Activated CD8-positive, alpha-beta memory T cell treated with anti-CD3 and anti-CD28 coated beads for 1 hour (primary cell): ENCODE measurements around the gene LDLR.
"Not testable (repeated sequence)": the region's sequence is repeated elsewhere in the genome, so short reads cannot be mapped to it uniquely, and the experiment has no call there.

Source experiments
- DNase-seq, 2 donors: peaks; one replicate each; pipeline ENCODE4 v3.0.0-alpha.2; 2020; ENCODE audit warnings: low read depth in 1 of 2; ENCODE audit errors: extremely low read depth in 1 of 2

The LDLR gene

GRCh38 chr19:11103667-11104066, 14.4 kb downstream of the LDLR start:
- DNase-seq: not testable (repeated sequence)

DNA sequence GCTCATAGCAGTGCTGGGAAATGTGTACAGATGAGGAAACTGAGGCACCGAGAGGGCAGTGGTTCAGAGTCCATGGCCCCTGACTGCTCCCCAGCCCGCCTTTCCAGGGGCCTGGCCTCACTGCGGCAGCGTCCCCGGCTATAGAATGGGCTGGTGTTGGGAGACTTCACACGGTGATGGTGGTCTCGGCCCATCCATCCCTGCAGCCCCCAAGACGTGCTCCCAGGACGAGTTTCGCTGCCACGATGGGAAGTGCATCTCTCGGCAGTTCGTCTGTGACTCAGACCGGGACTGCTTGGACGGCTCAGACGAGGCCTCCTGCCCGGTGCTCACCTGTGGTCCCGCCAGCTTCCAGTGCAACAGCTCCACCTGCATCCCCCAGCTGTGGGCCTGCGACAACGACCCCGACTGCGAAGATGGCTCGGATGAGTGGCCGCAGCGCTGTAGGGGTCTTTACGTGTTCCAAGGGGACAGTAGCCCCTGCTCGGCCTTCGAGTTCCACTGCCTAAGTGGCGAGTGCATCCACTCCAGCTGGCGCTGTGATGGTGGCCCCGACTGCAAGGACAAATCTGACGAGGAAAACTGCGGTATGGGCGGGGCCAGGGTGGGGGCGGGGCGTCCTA, 15.9 kb downstream of the LDLR start:
- no peak for DNase-seq

DNA sequence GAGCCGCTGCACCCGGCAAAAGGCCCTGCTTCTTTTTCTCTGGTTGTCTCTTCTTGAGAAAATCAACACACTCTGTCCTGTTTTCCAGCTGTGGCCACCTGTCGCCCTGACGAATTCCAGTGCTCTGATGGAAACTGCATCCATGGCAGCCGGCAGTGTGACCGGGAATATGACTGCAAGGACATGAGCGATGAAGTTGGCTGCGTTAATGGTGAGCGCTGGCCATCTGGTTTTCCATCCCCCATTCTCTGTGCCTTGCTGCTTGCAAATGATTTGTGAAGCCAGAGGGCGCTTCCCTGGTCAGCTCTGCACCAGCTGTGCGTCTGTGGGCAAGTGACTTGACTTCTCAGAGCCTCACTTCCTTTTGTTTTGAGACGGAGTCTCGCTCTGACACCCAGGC, 17.2 kb downstream of the LDLR start:
- no peak for DNase-seq

GRCh38 chr19:11108746-11109145, 19.5 kb downstream of the LDLR start:
- no peak for DNase-seq

- DNase-seq: no peak
Observed at GRCh38 chr19:11111117-11111770, 22.0 kb downstream of the LDLR start.

- no peak for DNase-seq
Observed at GRCh38 chr19:11111771-11112144, 22.5 kb downstream of the LDLR start.

DNA sequence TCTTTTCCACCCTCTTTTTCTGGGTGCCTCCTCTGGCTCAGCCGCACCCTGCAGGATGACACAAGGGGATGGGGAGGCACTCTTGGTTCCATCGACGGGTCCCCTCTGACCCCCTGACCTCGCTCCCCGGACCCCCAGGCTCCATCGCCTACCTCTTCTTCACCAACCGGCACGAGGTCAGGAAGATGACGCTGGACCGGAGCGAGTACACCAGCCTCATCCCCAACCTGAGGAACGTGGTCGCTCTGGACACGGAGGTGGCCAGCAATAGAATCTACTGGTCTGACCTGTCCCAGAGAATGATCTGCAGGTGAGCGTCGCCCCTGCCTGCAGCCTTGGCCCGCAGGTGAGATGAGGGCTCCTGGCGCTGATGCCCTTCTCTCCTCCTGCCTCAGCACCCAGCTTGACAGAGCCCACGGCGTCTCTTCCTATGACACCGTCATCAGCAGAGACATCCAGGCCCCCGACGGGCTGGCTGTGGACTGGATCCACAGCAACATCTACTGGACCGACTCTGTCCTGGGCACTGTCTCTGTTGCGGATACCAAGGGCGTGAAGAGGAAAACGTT, 24.0 kb downstream of the LDLR start:
- DNase-seq: no peak

GRCh38 chr19:11115042-11115441, 25.8 kb downstream of the LDLR start:
- DNase-seq: no peak

- no peak for DNase-seq
Observed at GRCh38 chr19:11115895-11116446, 26.7 kb downstream of the LDLR start.

DNA sequence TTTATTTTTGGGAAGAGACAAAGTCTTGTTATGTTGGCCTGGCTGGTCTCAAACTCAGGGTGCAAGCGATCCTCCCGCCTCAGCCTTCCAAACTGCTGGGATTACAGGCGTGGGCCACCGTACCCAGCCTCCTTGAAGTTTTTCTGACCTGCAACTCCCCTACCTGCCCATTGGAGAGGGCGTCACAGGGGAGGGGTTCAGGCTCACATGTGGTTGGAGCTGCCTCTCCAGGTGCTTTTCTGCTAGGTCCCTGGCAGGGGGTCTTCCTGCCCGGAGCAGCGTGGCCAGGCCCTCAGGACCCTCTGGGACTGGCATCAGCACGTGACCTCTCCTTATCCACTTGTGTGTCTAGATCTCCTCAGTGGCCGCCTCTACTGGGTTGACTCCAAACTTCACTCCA, 27.2 kb downstream of the LDLR start:
- no peak for DNase-seq

DNA sequence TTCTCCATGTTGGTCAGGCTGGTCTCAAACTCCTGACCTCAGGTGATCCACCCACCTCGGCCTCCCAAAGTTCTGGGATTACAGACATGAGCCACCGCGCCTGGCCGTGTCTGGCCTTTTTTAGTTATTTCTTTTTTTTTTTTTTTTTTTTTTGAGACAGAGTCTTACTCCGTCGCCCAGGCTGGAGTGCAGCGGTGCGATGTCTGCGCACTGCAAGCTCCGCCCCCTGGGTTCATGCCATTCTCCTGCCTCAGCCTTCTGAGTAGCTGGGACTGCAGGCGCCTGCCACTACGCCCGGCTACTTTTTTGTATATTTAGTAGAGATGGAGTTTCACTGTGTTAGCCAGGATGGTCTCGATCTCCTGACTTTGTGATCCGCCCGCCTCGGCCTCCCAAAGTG, 32.7 kb downstream of the LDLR start:
- DNase-seq: not testable (repeated sequence)

- DNase-seq: no peak
Observed at GRCh38 chr19:11123114-11123513, 33.9 kb downstream of the LDLR start.

DNA sequence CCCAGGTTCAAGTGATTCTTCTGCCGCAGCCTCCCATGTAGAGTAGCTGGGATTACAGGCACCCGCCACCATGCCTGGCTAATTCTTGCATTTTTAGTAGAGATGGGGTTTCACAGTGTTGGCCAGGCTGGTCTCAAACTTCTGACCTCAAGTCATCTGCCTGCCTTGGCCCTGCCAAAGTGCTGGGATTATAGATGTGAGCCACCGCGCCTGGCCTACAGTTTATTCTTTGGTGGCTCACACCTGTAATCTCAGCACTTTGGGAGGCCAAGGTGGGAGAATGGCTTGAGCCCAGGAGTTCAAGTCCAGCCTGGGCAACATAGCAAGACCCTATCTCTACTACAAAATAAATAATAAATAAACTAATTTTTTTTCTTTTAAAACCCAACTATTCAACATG, 34.9 kb downstream of the LDLR start:
- not testable (repeated sequence) for DNase-seq

DNA sequence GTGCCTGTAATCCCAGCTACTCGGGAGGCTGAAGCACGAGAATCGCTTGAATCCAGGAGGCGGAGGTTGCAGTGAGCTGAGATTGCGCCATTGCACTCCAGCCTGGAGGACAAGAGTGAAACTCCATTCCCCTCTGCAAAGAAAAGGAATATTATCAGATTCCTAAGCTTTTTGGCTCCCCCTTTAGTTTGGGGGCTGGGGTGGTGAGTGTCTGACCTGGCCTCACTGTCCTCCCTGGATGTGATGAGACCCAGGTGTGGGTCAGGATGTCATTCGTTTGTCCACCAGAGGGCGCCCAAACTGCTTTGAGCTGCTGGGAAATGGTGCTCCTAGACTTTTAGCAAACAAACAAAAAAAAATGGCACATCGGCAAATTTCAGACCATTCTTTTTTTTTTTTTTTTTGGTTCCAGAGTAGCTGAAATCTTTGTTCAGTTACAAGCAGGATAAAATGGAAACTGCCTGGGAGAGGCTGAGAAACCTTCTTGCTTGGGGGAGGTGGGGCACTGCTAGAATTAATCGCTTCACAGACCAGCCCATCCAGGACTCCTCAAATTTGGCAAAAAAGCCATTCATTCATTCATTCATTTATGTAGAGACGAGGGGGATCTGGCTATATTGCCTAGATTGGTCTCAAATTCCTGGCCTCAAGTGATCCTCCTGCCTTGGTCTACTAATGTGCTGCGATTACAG, 36.9 kb downstream of the LDLR start:
- DNase-seq: peak; percentile 39 to 68

DNA sequence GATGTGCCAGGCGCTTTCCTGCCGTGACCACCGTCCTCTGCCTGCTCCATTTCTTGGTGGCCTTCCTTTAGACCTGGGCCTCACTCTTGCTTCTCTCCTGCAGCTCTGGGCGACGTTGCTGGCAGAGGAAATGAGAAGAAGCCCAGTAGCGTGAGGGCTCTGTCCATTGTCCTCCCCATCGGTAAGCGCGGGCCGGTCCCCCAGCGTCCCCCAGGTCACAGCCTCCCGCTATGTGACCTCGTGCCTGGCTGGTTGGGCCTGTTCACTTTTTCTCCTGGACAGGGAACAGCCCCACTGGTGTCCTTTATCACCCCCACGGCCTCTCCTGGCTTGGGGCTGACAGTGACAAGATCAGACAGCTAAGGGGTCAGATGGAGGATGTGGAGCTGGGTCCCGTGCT, 38.6 kb downstream of the LDLR start:
- DNase-seq: no peak

DNA sequence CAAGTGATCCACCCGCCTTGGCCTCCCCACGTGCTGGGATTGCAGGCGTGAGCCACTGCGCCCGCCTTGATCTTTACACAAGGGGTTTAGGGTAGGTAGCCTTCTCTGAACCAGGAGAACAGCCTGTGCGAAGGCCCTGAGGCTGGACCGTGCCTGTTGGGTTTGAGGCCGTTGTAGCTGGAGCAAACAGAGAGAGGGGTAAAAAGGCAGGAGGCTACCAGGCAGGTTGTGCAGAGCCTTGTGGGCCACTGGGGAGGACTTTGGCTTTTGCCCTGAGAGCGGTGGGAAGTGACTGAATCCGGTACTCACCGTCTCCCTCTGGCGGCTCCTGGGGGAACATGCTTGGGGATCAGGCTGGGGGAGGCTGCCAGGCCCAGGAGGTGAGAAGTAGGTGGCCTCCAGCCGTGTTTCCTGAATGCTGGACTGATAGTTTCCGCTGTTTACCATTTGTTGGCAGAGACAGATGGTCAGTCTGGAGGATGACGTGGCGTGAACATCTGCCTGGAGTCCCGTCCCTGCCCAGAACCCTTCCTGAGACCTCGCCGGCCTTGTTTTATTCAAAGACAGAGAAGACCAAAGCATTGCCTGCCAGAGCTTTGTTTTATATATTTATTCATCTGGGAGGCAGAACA, 41.7 kb downstream of the LDLR start:
- peak; percentile 31 to 55 for DNase-seq

GRCh38 chr19:11131471-11131870, 42.2 kb downstream of the LDLR start:
- DNase-seq: no peak

DNA sequence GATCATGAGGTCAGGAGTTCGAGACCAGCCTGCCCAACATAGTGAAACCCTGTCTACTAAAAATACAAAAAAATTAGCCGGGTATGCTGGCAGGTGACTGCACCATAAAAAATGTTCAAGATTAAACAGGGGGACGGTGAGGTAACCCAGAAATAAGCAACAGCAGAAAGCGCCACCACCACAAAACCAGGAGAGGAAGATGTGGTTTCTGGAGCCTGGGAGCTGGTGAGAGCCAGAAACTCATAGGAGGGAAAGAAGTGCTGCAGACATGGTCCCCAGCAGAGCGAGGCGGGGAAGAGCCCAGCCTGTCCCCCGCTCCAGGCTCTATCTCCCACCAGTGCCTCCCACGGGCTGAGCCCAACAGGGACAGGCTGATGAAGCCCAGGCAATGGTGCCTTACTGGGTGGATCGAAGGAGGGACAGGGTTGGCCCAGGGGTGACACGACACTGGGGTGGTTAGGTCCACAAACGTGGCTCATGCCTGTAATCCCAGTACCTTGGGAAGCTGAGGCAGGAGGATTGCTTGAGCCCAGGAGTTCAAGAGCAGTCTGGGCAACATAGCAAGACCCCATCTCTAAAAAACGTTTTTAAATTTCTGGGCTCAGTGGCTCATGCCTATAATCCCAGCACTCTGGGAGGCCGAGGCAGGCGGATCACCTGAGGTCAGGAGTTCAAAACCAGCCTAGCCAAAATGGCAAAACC, 47.3 kb downstream of the LDLR start:
- no peak for DNase-seq

DNA sequence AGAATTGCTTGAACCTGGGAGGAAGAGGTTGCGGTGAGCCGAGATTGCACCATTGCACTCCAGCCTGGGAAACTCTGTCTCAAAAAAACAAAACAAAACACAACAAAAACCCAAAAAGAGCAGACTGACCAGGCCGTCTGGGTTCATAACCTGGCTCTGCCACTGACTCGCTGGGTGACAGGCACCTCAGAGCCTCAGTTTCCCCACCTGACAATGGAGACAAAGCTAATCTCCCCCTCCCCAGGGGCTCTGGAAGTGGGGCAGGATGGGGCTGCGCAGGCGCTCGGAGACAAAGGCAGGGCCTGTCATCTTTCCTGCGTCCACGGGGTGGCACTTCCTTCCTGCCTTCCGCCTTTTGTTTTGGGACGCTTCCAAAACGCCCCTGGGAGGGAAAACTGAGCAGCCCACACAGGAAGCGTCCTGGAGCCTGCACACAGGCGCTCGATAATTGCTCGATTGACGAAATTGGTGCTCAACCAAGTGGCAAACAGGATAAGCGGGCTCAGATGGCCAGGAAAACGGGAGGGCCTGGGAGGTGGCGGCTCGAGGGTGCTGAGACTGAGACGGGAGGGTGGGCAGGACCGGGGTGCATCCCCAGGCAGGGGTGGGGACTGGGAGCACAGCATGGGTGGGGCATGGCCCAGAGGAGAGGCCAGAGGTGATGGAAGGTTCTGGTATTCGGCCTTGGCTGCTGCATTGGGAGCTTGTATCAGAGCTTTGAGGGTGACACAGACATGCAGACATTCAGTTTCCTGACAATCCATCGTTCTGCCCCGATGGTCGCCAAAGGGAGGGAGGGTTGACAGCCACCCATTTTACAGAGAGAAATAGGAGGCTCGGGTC, 48.5 kb downstream of the LDLR start:
- peak in 1 of 2 donors; percentile 24 for DNase-seq
